Neural cell (in vitro differentiated cells): Measurements from ENCODE around the gene VHLL. TPM values are rescaled to one million over a fixed set of nuclear protein-coding genes. Genes with fewer than 3 reads are reported as not detected.

ENCODE experiments used
- H2AFZ ChIP-seq: fragments of 200-600, 300-800 bp; sonication (generic), shearing (Covaris generic); 2 replicates; pipeline ENCODE4 v1.6.0; 2014; ENCODE audit warnings: low read depth, mild to moderate bottlenecking, antibody characterized with exemption, low read length, moderate library complexity
- H3F3A ChIP-seq: fragments of 200-600 bp; shearing (Covaris generic); 2 replicates; pipeline ENCODE4 v1.6.1; 2016; ENCODE audit warnings: mild to moderate bottlenecking, moderate library complexity, mixed read lengths, antibody characterized with exemption, low read length; ENCODE audit not compliant: insufficient read depth, poor library complexity, severe bottlenecking
- H3K27ac ChIP-seq: fragments of 200-600, 300-800 bp; sonication (generic), shearing (Covaris generic); 2 replicates; pipeline ENCODE4 v1.5.1; 2014; ENCODE audit warnings: mild to moderate bottlenecking, low read length, moderate library complexity
- H3K27me3 ChIP-seq: fragments of 300-800, 200-600 bp; sonication (generic), shearing (Covaris generic); 2 replicates; pipeline ENCODE4 v1.6.0; 2014; ENCODE audit warnings: mild to moderate bottlenecking, low read depth, low read length, moderate library complexity; ENCODE audit not compliant: insufficient read depth
- H3K36me3 ChIP-seq: fragments of 300-800, 200-600 bp; sonication (generic), shearing (Covaris generic); 2 replicates; pipeline ENCODE4 v1.5.1; 2014; ENCODE audit warnings: mild to moderate bottlenecking, antibody characterized with exemption, low read length, moderate library complexity; ENCODE audit not compliant: insufficient read depth
- H3K4me2 ChIP-seq: fragments of 300-800, 200-600 bp; sonication (generic), shearing (Covaris generic); 2 replicates; pipeline ENCODE4 v1.6.0; 2014; ENCODE audit warnings: mild to moderate bottlenecking, low read length
- H3K4me3 ChIP-seq: fragments of 300-800, 200-600 bp; sonication (generic), shearing (Covaris generic); 2 replicates; pipeline ENCODE4 v1.5.1; 2014; ENCODE audit warnings: mild to moderate bottlenecking, low read length, moderate library complexity
- H3K79me2 ChIP-seq: fragments of 200-600 bp; shearing (Covaris generic); replicated peaks from 2 replicates; pipeline ENCODE4 v1.6.0; 2014; ENCODE audit warnings: mild to moderate bottlenecking, low read length, moderate library complexity; ENCODE audit not compliant: insufficient read depth
- H3K9ac ChIP-seq: fragments of 300-800, 200-600 bp; sonication (generic), shearing (Covaris generic); 2 replicates; pipeline ENCODE4 v1.6.1; 2016; ENCODE audit warnings: mild to moderate bottlenecking, low read length, mixed read lengths
- H3K9me2 ChIP-seq: fragments of 200-600 bp; shearing (Covaris generic); 2 replicates; pipeline ENCODE4 v1.6.1; 2016; ENCODE audit warnings: mild to moderate bottlenecking, low read length, mixed read lengths; ENCODE audit not compliant: insufficient read depth
- H3K9me3 ChIP-seq: fragments of 200-600, 300-800 bp; sonication (generic), shearing (Covaris generic); 2 replicates; pipeline ENCODE4 v1.6.1; 2016; ENCODE audit warnings: mild to moderate bottlenecking, mixed run types, low read length, moderate library complexity, mixed read lengths
- H4K20me1 ChIP-seq: fragments of 200-600 bp; shearing (Covaris generic); 2 replicates; pipeline ENCODE4 v1.6.1; 2016; ENCODE audit warnings: mild to moderate bottlenecking, mixed run types; ENCODE audit not compliant: insufficient read depth
- CTCF ChIP-seq: fragments of 450-650 bp; IDR thresholded peaks from 2 replicates; pipeline ENCODE4 v1.5.1; 2014; ENCODE audit warnings: antibody characterized with exemption, mild to moderate bottlenecking, moderate library complexity; ENCODE audit not compliant: poor library complexity, severe bottlenecking
- EP300 ChIP-seq: fragments of 450-650 bp; conservative IDR thresholded peaks from 2 replicates; pipeline ENCODE4 v1.6.1; 2014; ENCODE audit warnings: antibody characterized with exemption, mild to moderate bottlenecking, moderate library complexity; ENCODE audit not compliant: poor library complexity, severe bottlenecking
- EZH2 ChIP-seq: fragments of 200-600, 300-800 bp; shearing (Covaris generic), sonication (generic); IDR thresholded peaks from 2 replicates; pipeline ENCODE4 v1.6.1; 2014; ENCODE audit warnings: antibody characterized with exemption, low read length, borderline replicate concordance, mild to moderate bottlenecking; ENCODE audit not compliant: insufficient read depth, poor library complexity, severe bottlenecking
- MXI1 ChIP-seq: fragments of 450-650 bp; conservative IDR thresholded peaks from 2 replicates; pipeline ENCODE4 v1.6.1; 2014; ENCODE audit warnings: antibody characterized with exemption, mild to moderate bottlenecking; ENCODE audit not compliant: poor library complexity, severe bottlenecking
- POLR2AphosphoS5 ChIP-seq: IDR thresholded peaks from 2 replicates; pipeline ENCODE4 v1.6.1; 2012
- RAD21 ChIP-seq: fragments of 450-650 bp; conservative IDR thresholded peaks from 2 replicates; pipeline ENCODE4 v1.6.1; 2014; ENCODE audit warnings: antibody characterized with exemption, mild to moderate bottlenecking, moderate library complexity
- SMC3 ChIP-seq: fragments of 450-650 bp; conservative IDR thresholded peaks from 2 replicates; pipeline ENCODE4 v1.6.1; 2014; ENCODE audit warnings: antibody characterized with exemption, mild to moderate bottlenecking, moderate library complexity; ENCODE audit not compliant: poor library complexity
- TAF1 ChIP-seq: IDR thresholded peaks from 2 replicates; pipeline ENCODE4 v1.6.1; 2012; ENCODE audit warnings: low read depth
- polyA plus RNA-seq: library from polyadenylated mRNA; depleted of rRNA; stranded (reverse); fragments of >200 nt; gene quantifications from 2 replicates; pipeline ENCODE4 v1.2.3, GENCODE V29; 2014
- TF ChIP-seq, protein P1 (sequence below): IDR thresholded peaks from 2 replicates; pipeline ENCODE4 v1.6.1; 2012; ENCODE audit warnings: borderline replicate concordance

The VHLL gene
- polyA plus RNA-seq, 1 donor from 2014 or later = 1.8 TPM

DNA sequence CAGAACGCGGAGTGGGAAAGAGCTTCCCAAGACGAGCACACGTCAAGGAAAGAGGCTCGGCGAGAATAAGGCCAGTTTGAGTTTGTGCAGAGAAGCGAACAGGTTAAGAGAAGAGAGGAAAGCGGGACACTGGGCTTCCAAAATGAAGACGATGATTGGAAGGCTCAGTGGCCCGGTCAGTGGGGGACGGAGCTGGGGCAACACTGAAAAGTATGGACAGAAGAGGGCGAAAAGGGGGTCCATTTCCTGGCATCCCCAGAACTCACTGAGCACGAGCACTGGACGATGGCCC is 38.7 kb upstream of the VHLL start:
- H3F3A ChIP-seq = no peaks in the 10 kb centered on the region
- H2AFZ ChIP-seq = peak overlapping the region; percentile 49
- no peaks in the 10 kb centered on the region for H3K27me3 ChIP-seq
- peak overlapping the region; percentile 75 for H3K27ac ChIP-seq
- no peaks in the 10 kb centered on the region for H4K20me1 ChIP-seq
- TF ChIP-seq TAF1 (no peak), EP300 (no peak), SMC3 (no peak)
- TF ChIP-seq, protein P1, sequence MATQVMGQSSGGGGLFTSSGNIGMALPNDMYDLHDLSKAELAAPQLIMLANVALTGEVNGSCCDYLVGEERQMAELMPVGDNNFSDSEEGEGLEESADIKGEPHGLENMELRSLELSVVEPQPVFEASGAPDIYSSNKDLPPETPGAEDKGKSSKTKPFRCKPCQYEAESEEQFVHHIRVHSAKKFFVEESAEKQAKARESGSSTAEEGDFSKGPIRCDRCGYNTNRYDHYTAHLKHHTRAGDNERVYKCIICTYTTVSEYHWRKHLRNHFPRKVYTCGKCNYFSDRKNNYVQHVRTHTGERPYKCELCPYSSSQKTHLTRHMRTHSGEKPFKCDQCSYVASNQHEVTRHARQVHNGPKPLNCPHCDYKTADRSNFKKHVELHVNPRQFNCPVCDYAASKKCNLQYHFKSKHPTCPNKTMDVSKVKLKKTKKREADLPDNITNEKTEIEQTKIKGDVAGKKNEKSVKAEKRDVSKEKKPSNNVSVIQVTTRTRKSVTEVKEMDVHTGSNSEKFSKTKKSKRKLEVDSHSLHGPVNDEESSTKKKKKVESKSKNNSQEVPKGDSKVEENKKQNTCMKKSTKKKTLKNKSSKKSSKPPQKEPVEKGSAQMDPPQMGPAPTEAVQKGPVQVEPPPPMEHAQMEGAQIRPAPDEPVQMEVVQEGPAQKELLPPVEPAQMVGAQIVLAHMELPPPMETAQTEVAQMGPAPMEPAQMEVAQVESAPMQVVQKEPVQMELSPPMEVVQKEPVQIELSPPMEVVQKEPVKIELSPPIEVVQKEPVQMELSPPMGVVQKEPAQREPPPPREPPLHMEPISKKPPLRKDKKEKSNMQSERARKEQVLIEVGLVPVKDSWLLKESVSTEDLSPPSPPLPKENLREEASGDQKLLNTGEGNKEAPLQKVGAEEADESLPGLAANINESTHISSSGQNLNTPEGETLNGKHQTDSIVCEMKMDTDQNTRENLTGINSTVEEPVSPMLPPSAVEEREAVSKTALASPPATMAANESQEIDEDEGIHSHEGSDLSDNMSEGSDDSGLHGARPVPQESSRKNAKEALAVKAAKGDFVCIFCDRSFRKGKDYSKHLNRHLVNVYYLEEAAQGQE = no peak
- H3K4me3 ChIP-seq = peak overlapping the region; percentile 82
- no peaks in the 10 kb centered on the region for H3K9me3 ChIP-seq
- H3K79me2 ChIP-seq = peaks cover 29% of the 10 kb centered on the region
- peak overlapping the region; percentile 53 for H3K4me2 ChIP-seq
- H3K36me3 ChIP-seq = peaks cover 14% of the 10 kb centered on the region
- peak overlapping the region; percentile 79 for H3K9ac ChIP-seq
- H3K9me2 ChIP-seq = no peaks in the 10 kb centered on the region

DNA sequence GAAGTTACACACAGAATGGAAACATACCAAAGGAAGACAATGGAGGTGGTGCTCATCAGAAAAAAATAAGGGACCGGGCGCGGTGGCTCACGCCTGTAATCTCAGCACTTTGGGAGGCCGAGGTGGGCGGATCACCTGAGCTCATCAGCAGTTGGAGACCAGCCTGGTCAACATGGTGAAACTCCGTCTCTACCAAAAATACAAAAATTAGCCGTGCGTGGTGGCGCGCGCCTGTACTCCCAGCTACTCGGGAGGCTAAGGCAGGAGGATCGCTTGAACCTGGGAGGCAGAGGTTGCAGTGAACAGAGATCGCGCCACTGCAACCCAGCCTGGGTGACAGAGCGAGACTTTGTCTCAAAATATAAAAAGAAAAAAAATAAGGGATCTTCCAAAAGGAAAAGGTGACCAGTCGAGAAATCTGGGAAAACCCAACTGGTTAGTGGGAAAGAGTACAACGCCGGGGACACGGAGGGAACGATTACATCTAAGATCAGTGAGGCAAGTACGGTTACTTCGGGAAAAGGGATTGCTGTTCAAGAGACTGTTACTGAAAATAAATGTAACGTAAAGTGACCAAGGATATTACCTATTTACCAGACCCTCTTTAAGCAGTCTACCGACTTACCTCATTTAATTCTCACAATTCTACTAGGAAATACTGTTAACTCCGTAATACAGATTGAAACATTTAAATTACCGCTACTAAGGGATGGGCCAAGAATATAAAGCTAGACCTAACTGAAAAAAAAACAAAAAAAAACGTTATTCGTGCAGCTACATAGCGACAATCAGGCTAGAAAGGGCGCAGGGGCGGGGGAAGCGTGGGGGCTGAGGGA is 38.2 kb upstream of the VHLL start:
- Histone ChIP-seq H2AFZ (peak overlapping the region; percentile 49), H4K20me1 (no peaks in the 10 kb centered on the region), H3K9me3 (no peaks in the 10 kb centered on the region), H3K9me2 (no peaks in the 10 kb centered on the region), H3K4me3 (peak overlapping the region; percentile 82), H3K79me2 (peaks cover 29% of the 10 kb centered on the region), H3K4me2 (peak overlapping the region; percentile 53), H3K27me3 (no peaks in the 10 kb centered on the region), H3K27ac (peak overlapping the region; percentile 75), H3K36me3 (peaks cover 20% of the 10 kb centered on the region), H3K9ac (peak overlapping the region; percentile 79), H3F3A (no peaks in the 10 kb centered on the region)
- TF ChIP-seq MXI1 (no peak), EP300 (no peak), SMC3 (no peak), RAD21 (no peak), CTCF (no peak), POLR2AphosphoS5 (no peak), EZH2 (no peak), TAF1 (no peak)
- TF ChIP-seq, protein P1 = no peak
